Hepatocyte (in vitro differentiated cells): ENCODE results near the gene CACNA2D1. TPM values are rescaled to one million over a fixed set of nuclear protein-coding genes. Genes with fewer than 3 reads are reported as not detected.

Source experiments
- DNase-seq: peaks from one replicate; pipeline ENCODE4 v3.0.0-alpha.2; 2016; ENCODE audit warnings: low spot score
- H2AFZ ChIP-seq: fragments of 200-600 bp; sonication (generic); 2 replicates; pipeline ENCODE4 v1.6.0; 2016; ENCODE audit warnings: antibody characterized with exemption, mild to moderate bottlenecking
- H3K27ac ChIP-seq: fragments of 200-600 bp; sonication (generic); 2 replicates; pipeline ENCODE4 v1.5.1; 2016; ENCODE audit warnings: mild to moderate bottlenecking
- H3K27me3 ChIP-seq: fragments of 200-600 bp; sonication (generic); 2 replicates; pipeline ENCODE4 v1.6.1; 2016
- H3K36me3 ChIP-seq: fragments of 200-600 bp; sonication (generic); replicated peaks from 2 replicates; pipeline ENCODE4 v1.5.1; 2016; ENCODE audit warnings: low read depth; ENCODE audit not compliant: insufficient read depth
- H3K4me1 ChIP-seq: fragments of 200-600 bp; sonication (generic); 2 replicates; pipeline ENCODE4 v1.5.1; 2016; ENCODE audit warnings: mild to moderate bottlenecking, moderate library complexity; ENCODE audit not compliant: insufficient read depth
- H3K4me2 ChIP-seq: fragments of 200-600 bp; sonication (generic); 2 replicates; pipeline ENCODE4 v1.6.0; 2016
- H3K4me3 ChIP-seq: fragments of 200-600 bp; sonication (generic); 2 replicates; pipeline ENCODE4 v1.5.1; 2016; ENCODE audit warnings: mild to moderate bottlenecking
- H3K79me2 ChIP-seq: fragments of 200-600 bp; sonication (generic); 2 replicates; pipeline ENCODE4 v1.6.0; 2017; ENCODE audit warnings: mild to moderate bottlenecking
- H3K9me2 ChIP-seq: fragments of 200-600 bp; sonication (generic); replicated peaks from 2 replicates; pipeline ENCODE4 v1.6.0; 2017; ENCODE audit warnings: mild to moderate bottlenecking; ENCODE audit not compliant: insufficient read depth
- H3K9me3 ChIP-seq: fragments of 200-600 bp; sonication (generic); 2 replicates; pipeline ENCODE4 v1.5.1; 2016; ENCODE audit warnings: low read depth, mild to moderate bottlenecking
- H4K20me1 ChIP-seq: fragments of 200-600 bp; sonication (generic); 2 replicates; pipeline ENCODE4 v1.6.0; 2016; ENCODE audit warnings: mild to moderate bottlenecking; ENCODE audit not compliant: insufficient read depth, poor library complexity, severe bottlenecking
- EZH2 ChIP-seq: fragments of 200-600 bp; sonication (generic); IDR thresholded peaks from 2 replicates; pipeline ENCODE4 v1.6.1; 2016; ENCODE audit warnings: antibody characterized with exemption, mild to moderate bottlenecking, borderline replicate concordance
- EZH2phosphoT487 ChIP-seq: fragments of 200-600 bp; sonication (generic); IDR thresholded peaks from one replicate; pipeline ENCODE4 v1.6.1; 2018; ENCODE audit warnings: antibody characterized with exemption, mild to moderate bottlenecking, low read depth, moderate library complexity; ENCODE audit not compliant: unreplicated experiment, severe bottlenecking
- WGBS: methylation state at CpG from one replicate; pipeline ENCODE4 v1.1.6; 2016; ENCODE audit warnings: low lambda C conversion rate; ENCODE audit errors: missing lambda C conversion rate; 5-methylcytosine and 5-hydroxymethylcytosine counted together
- polyA plus RNA-seq: library from polyadenylated mRNA; unstranded; fragments of >200 nt; fragmentation: Nextera tagmentation; extraction: Ambion mirVana; gene quantifications from 2 replicates; pipeline ENCODE4 v1.2.1, GENCODE V29; 2016
- total RNA-seq: library from RNA; depleted of rRNA; stranded (reverse); fragments of >200 nt; gene quantifications from 2 replicates; pipeline ENCODE4 v1.2.3, GENCODE V29; 2014
- TF ChIP-seq, protein P1 (sequence below): fragments of 200-600 bp; sonication (generic); IDR thresholded peaks from 2 replicates; pipeline ENCODE4 v1.5.1; 2016; ENCODE audit warnings: antibody characterized with exemption, mild to moderate bottlenecking; ENCODE audit not compliant: poor library complexity

CACNA2D1 gene
- total and polyA plus RNA-seq, 2 experiments from 2014 or later, result 3.1 to 18.9 TPM

GRCh38 chr7:82156168-82156567, 287.4 kb downstream of the CACNA2D1 start:
- Histone ChIP-seq H4K20me1 (no peaks in the 10 kb centered on the region), H3K9me3 (no peaks in the 10 kb centered on the region), H3K79me2 (no peaks in the 10 kb centered on the region), H3K36me3 (no peaks in the 10 kb centered on the region), H3K4me3 (no peak overlapping the region), H3K27ac (no peak overlapping the region), H3K9me2 (no peaks in the 10 kb centered on the region), H2AFZ (no peak overlapping the region), H3K27me3 (no peaks in the 10 kb centered on the region), H3K4me1 (no peaks in the 10 kb centered on the region), H3K4me2 (no peak overlapping the region)
- no peak for DNase-seq
- WGBS, result 22% methylated on average over 3 of the region's 3 CpGs
- TF ChIP-seq EZH2, result no peak
- TF ChIP-seq, protein P1, sequence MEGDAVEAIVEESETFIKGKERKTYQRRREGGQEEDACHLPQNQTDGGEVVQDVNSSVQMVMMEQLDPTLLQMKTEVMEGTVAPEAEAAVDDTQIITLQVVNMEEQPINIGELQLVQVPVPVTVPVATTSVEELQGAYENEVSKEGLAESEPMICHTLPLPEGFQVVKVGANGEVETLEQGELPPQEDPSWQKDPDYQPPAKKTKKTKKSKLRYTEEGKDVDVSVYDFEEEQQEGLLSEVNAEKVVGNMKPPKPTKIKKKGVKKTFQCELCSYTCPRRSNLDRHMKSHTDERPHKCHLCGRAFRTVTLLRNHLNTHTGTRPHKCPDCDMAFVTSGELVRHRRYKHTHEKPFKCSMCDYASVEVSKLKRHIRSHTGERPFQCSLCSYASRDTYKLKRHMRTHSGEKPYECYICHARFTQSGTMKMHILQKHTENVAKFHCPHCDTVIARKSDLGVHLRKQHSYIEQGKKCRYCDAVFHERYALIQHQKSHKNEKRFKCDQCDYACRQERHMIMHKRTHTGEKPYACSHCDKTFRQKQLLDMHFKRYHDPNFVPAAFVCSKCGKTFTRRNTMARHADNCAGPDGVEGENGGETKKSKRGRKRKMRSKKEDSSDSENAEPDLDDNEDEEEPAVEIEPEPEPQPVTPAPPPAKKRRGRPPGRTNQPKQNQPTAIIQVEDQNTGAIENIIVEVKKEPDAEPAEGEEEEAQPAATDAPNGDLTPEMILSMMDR, result no peak

DNA sequence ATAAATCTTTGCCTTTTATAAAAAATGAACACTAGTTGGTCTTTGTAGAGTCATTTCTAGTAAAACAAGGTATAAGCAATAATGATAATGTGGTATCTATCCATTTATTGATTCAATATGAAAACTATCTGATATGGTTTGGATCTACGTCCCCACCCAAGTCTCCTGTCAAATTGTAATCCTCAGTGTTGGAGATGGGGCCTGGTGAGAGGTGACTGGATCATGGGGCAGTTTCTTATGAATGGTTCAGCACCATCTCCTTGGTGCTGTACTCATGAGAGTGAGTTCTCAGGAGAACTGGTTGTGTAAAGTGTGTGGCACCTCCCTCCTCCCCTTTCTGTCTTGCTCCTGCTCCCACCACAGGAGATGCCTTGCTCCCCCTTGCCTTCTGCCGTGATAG, 288.8 kb downstream of the CACNA2D1 start:
- WGBS, result 75% methylated on average over 2 of the region's 2 CpGs
- Histone ChIP-seq H3K9me2 (no peaks in the 10 kb centered on the region), H3K4me1 (no peaks in the 10 kb centered on the region), H3K9me3 (no peaks in the 10 kb centered on the region), H3K4me3 (no peak overlapping the region), H3K79me2 (no peaks in the 10 kb centered on the region), H3K36me3 (no peaks in the 10 kb centered on the region), H4K20me1 (no peaks in the 10 kb centered on the region), H3K4me2 (no peak overlapping the region), H2AFZ (no peak overlapping the region), H3K27me3 (no peaks in the 10 kb centered on the region), H3K27ac (no peak overlapping the region)
- TF ChIP-seq EZH2phosphoT487 (no peak), EZH2 (no peak)
- TF ChIP-seq, protein P1, result no peak
- no peak for DNase-seq

GRCh38 chr7:82153776-82154175, 289.8 kb downstream of the CACNA2D1 start:
- Histone ChIP-seq H3K4me2 (no peak overlapping the region), H4K20me1 (no peaks in the 10 kb centered on the region), H3K4me3 (no peak overlapping the region), H3K79me2 (no peaks in the 10 kb centered on the region), H3K9me2 (no peaks in the 10 kb centered on the region), H3K27ac (no peak overlapping the region), H3K36me3 (no peaks in the 10 kb centered on the region), H3K4me1 (no peaks in the 10 kb centered on the region), H2AFZ (no peak overlapping the region), H3K9me3 (no peaks in the 10 kb centered on the region), H3K27me3 (no peaks in the 10 kb centered on the region)
- TF ChIP-seq, protein P1, result no peak
- TF ChIP-seq EZH2phosphoT487, result no peak
- TF ChIP-seq EZH2, result no peak
- no peak for DNase-seq
- WGBS, result 75% methylated on average over 2 of the region's 2 CpGs

GRCh38 chr7:82152858-82153257, 290.7 kb downstream of the CACNA2D1 start:
- H4K20me1 ChIP-seq, result no peaks in the 10 kb centered on the region
- H2AFZ ChIP-seq, result no peak overlapping the region
- H3K4me3 ChIP-seq, result no peak overlapping the region
- H3K4me1 ChIP-seq, result no peaks in the 10 kb centered on the region
- no peak for DNase-seq
- H3K9me3 ChIP-seq, result no peaks in the 10 kb centered on the region
- H3K9me2 ChIP-seq, result no peaks in the 10 kb centered on the region
- WGBS, result 100% methylated on average over 1 of the region's 1 CpG
- no peaks in the 10 kb centered on the region for H3K79me2 ChIP-seq
- TF ChIP-seq EZH2phosphoT487 (no peak), EZH2 (no peak)
- TF ChIP-seq, protein P1, result no peak
- no peak overlapping the region for H3K4me2 ChIP-seq
- H3K27ac ChIP-seq, result no peak overlapping the region
- H3K36me3 ChIP-seq, result no peaks in the 10 kb centered on the region
- H3K27me3 ChIP-seq, result no peaks in the 10 kb centered on the region
